Measurements from ENCODE around the gene TTC23.

Gene TTC23

DNA sequence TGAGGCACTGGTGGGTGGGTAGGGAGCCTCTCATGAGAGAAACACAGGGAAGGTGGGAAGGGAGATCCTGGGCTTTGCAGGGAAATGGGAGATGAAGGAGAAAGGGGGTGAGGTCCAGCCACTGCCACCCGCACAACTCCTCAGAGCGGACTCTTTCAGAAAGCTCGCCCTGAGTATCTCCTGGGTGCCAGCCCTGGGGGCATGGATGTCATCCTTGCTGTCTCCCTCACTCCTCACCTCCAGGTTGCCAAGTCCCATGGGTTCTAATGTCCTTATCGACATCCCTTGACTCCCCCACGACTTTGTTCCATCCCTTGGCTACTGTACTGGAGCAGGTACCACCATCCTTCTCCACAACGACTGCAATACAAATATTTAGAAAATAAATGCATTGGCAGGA lies 103.6 kb downstream of the TTC23 start:
- no peaks in the 10 kb centered on the region for H3K4me1 Mint-ChIP-seq (ENCODE audit: low read depth)
- H3K36me3 Mint-ChIP-seq = no peaks in the 10 kb centered on the region
- H3K27ac Mint-ChIP-seq = no peak overlapping the region
- no peaks in the 10 kb centered on the region for H3K27me3 Mint-ChIP-seq
- H3K9me3 Mint-ChIP-seq (ENCODE audit: low read depth) = no peaks in the 10 kb centered on the region
- H3K4me3 Mint-ChIP-seq = no peak overlapping the region

DNA sequence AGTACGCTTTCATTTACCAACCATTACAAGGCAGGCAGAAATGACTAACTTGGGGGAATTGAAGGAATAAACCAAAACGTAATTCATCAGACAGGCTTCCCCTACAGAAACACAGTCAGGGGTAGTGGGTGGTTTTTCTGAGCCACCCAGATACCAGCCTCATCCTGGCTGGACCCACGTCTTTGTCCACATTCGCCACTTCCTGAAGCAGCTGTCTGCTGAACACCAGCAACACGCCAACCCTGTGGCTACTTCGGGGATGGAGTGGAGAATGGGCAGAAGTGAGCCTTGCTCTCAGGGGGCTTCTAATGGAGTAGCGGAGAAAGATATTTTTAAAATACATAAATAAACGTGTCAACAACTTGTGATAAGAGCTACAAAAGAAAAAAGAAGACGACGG lies 104.4 kb downstream of the TTC23 start:
- no peaks in the 10 kb centered on the region for H3K4me1 Mint-ChIP-seq (ENCODE audit: low read depth)
- H3K36me3 Mint-ChIP-seq = no peaks in the 10 kb centered on the region
- no peak overlapping the region for H3K4me3 Mint-ChIP-seq
- H3K9me3 Mint-ChIP-seq (ENCODE audit: low read depth) = no peaks in the 10 kb centered on the region
- H3K27me3 Mint-ChIP-seq = no peaks in the 10 kb centered on the region
- no peak overlapping the region for H3K27ac Mint-ChIP-seq

DNA sequence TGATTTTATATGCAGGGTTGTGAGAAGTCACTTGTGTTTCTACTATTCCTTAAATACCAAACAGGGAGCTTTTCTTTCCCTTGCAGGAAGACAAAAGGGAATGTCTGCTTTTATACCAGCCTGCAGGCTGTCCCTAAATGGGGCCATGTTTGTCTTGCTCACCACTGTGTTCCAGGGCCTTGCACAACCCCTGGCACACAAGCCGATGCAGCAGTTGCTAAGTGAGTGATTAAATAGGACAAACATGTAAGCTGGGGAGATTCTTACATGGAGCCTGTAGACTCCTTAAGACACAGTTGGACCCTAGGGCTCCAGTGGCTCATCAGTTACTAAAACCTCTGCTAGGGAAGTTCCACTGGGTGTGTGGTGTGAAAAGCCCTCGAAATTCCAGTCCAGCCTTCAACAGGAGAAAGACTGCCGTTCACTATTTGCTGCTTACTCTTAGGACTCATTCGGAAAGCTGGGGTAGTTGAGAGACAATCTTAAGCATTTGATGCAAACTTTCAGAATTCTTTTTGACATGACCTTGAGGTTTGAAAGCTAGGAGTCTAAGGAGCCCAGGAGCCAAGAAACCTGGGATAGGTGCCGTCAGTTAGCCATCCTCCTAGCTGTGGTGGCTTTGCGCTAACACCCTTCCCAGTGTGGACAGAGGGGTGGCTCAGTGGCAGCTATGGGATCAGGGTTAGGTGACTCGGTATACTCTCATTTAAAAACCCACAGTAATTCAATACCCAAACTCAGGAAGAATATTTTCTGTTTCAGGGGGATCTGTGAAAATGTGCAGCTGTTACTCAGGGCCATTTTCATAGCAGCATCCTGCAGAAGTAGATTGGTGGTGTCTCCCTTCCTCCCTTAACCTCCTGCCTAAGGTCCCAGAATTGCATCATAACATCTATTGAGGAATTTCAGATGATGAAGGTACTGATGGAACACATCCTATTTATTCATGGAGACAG lies 105.4 kb downstream of the TTC23 start:
- Mint-ChIP-seq H3K9me3 (ENCODE audit: low read depth) (no peaks in the 10 kb centered on the region), H3K36me3 (no peaks in the 10 kb centered on the region), H3K27ac (no peak overlapping the region), H3K4me1 (ENCODE audit: low read depth) (no peaks in the 10 kb centered on the region), H3K27me3 (no peaks in the 10 kb centered on the region), H3K4me3 (no peak overlapping the region)

DNA sequence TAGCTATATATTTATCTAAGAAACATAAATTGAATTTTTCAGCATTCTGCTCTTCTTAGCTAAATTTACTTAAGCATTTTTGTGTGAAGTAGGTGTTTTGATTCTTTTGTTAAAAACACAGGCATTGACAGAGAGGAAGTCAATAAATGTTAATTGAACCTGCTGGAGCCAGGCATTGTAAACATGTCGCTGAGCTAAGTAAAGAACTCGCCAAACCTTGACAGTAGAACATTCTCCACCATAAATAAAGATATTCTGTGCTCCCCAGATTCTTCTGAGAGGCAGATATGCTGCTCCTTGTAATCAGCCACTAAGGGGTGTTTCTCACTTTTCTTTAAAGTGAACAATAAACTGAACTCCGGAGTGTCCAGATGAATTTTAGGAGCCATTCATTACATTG lies 106.1 kb downstream of the TTC23 start:
- Mint-ChIP-seq H3K27ac (no peak overlapping the region), H3K27me3 (no peaks in the 10 kb centered on the region), H3K36me3 (no peaks in the 10 kb centered on the region), H3K9me3 (ENCODE audit: low read depth) (no peaks in the 10 kb centered on the region), H3K4me1 (ENCODE audit: low read depth) (no peaks in the 10 kb centered on the region), H3K4me3 (no peak overlapping the region)

DNA sequence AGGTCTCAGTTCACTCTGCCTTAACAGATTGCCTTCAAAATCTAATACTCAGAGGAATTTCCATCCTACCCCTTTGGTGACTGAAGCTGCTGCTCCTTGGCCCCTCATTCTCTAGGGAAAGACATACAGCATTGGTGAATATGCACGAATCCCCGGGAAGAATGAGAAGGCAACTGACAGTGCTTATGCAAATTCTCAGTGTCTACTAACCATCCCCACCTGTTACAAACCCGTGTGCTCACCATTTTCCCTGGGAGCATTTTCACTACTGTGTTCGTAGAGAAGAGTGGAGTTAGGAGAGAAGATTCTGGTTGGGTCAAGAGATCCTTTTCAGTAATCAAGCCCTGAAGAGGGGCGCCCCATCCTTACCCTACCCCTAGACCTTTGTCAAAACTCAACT lies 106.8 kb downstream of the TTC23 start:
- Mint-ChIP-seq H3K4me1 (ENCODE audit: low read depth) (no peaks in the 10 kb centered on the region), H3K27ac (no peak overlapping the region), H3K4me3 (no peak overlapping the region), H3K36me3 (no peaks in the 10 kb centered on the region), H3K9me3 (ENCODE audit: low read depth) (no peaks in the 10 kb centered on the region), H3K27me3 (no peaks in the 10 kb centered on the region)

DNA sequence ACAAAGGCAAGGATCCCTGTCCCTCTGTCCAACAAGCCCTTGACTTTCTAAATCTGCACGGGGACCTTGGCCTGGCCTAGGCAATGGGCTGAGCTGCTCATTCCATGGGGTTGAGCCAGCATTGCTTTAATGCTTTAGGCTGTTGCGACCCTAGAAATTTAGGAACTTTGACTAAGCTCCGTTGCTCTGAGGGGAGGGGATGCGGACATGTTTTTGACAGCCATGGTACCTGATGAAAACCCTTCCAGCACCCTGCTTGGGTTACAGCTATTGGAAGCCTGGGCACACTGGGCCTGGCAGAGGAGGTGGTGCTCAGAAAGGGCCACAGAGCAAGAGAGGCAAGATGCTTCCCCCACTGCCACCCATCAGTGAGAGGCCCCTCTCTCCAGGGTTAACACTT lies 107.4 kb downstream of the TTC23 start:
- Mint-ChIP-seq H3K36me3 (no peaks in the 10 kb centered on the region), H3K4me3 (no peak overlapping the region)

DNA sequence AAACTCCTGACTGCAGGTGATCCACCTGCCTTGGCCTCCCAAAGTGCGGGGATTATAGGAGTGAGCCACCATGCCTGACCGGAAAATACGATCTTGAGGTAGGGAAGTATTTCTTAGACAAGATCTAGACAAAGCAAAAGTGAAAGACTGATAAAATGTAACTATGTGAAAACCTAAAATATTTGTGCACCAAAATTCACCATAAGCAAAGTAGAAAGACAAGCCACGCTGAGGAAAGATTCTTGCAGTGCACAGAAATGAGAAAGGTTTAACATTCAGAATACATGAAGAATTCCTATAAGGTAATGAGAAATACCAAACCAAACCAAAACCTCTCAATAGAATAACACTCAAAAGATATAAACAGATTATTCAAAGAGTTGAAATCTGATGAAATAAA lies 108.8 kb downstream of the TTC23 start:
- Mint-ChIP-seq H3K27me3 (no peaks in the 10 kb centered on the region), H3K4me1 (ENCODE audit: low read depth) (no peaks in the 10 kb centered on the region), H3K36me3 (no peaks in the 10 kb centered on the region), H3K4me3 (no peak overlapping the region), H3K27ac (no peak overlapping the region), H3K9me3 (ENCODE audit: low read depth) (no peaks in the 10 kb centered on the region)

More for the DNA sequence above, 107.4 kb downstream of the TTC23 start:
- Mint-ChIP-seq H3K9me3 (ENCODE audit: low read depth) (no peaks in the 10 kb centered on the region), H3K4me1 (ENCODE audit: low read depth) (no peaks in the 10 kb centered on the region), H3K27ac (no peak overlapping the region), H3K27me3 (no peaks in the 10 kb centered on the region)

DNA sequence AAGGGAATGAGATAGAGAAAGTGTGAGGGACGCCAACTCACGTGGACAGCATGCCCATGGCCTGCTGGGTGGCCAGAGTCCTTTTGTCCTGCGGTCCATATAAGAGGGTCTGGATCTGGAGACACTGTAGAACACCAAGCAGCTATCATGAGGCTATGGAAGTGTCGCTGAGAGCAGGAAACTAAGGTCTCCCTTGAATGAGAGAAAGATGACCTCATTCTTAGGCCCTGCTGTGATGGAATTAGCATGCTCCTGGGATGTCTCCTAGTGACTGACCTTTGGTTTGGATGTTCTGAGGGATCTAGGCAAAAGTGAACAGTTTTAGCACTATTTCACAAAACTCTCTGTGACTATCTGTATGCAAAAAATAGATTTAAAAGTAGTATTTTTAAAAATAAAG lies 110.1 kb downstream of the TTC23 start:
- no peaks in the 10 kb centered on the region for H3K9me3 Mint-ChIP-seq (ENCODE audit: low read depth)
- H3K36me3 Mint-ChIP-seq = no peaks in the 10 kb centered on the region
- no peaks in the 10 kb centered on the region for H3K4me1 Mint-ChIP-seq (ENCODE audit: low read depth)
- H3K27ac Mint-ChIP-seq = no peak overlapping the region
- no peaks in the 10 kb centered on the region for H3K27me3 Mint-ChIP-seq
- H3K4me3 Mint-ChIP-seq = no peak overlapping the region

DNA sequence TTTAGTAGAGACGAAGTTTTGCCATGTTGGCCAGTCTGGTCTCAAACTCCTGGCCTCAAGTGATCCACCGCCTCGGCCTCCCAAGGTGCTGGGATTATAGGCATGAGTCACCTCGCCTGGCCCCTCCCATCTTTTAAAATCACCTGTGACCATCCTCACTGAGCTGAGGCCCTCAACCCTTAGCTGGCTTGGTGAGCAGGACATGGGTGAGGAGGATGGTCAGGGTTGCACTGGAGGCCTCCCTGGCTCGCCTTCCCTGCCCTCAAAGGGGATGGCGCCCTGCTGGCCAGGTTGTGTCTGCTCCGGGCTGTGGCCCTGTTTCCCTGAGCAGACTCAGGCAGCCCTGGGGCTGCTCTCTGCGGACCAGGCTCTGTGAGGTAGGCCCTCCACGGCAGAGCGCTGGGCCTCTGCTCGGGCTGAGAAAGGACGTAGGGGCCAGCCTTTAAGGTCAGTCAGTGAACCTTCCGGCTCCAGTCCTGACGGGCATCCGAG lies 110.8 kb downstream of the TTC23 start:
- H3K4me3 Mint-ChIP-seq = no peak overlapping the region
- H3K27ac Mint-ChIP-seq = no peak overlapping the region
- no peaks in the 10 kb centered on the region for H3K9me3 Mint-ChIP-seq (ENCODE audit: low read depth)
- H3K27me3 Mint-ChIP-seq = no peaks in the 10 kb centered on the region
- no peaks in the 10 kb centered on the region for H3K4me1 Mint-ChIP-seq (ENCODE audit: low read depth)
- H3K36me3 Mint-ChIP-seq = no peaks in the 10 kb centered on the region

DNA sequence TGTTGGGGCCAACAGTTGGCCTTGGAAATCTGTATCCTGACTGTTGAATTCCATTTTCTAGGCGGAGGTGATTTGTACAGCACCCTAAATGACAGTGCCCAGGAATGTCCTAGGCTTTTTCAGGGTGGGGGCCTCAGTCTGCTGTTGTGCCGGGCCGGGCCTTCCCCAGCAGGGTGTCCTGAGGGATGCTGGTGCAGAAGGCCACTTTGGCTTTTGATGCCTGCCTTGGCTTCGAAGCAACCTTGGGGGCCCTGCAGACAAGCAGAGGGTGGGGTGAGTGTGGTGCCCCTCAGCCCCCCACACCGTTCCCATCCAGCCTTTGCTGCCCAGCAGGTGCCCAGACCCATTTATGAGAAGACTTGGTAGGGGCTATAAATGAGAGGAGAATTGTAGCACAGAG lies 111.5 kb downstream of the TTC23 start:
- Mint-ChIP-seq H3K27ac (no peak overlapping the region), H3K9me3 (ENCODE audit: low read depth) (no peaks in the 10 kb centered on the region), H3K36me3 (no peaks in the 10 kb centered on the region), H3K4me1 (ENCODE audit: low read depth) (no peaks in the 10 kb centered on the region), H3K4me3 (no peak overlapping the region), H3K27me3 (no peaks in the 10 kb centered on the region)

DNA sequence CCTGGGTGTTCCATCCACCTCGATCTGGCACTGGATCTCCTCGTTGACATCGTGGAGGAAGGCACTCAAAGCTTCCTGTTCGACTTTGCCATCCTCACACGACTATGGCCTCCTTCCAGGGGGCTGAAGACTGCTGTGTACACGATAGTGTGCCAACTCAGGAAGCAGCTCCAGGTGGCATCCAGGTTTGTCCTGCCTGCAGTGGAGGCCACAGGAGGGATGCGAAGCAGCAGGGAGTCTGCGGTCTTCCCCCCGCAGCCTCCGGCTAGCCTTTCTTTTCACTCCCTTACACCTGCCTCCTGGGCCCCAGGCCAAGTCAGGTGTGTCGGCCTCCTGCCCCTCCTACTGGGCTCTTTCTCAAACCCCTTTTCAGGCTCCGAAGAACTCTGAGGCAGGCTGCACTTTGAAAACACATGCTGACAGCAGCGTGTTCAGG lies 112.3 kb downstream of the TTC23 start:
- Mint-ChIP-seq H3K36me3 (no peaks in the 10 kb centered on the region), H3K27me3 (no peaks in the 10 kb centered on the region), H3K4me3 (no peak overlapping the region), H3K9me3 (ENCODE audit: low read depth) (no peaks in the 10 kb centered on the region), H3K27ac (no peak overlapping the region), H3K4me1 (ENCODE audit: low read depth) (no peaks in the 10 kb centered on the region)

DNA sequence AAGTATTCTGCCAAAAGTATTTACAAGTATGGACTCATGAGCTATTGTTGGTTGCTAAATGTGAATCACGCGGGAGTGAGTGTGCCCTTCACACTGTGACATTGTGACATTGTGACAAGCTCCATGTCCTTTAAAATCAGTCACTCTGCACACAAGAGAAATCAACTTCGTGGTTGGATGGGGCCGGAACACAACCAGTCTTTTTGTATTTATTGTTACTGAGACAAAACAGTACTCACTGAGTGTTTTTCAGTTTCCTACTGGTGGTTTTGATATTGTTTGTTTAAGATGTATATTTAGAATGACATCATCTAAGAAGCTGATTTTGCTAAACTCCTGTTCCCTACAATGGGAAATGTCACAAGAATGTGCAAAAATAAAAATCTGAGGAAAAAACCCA lies 114.2 kb downstream of the TTC23 start:
- H3K36me3 Mint-ChIP-seq = no peaks in the 10 kb centered on the region
- no peaks in the 10 kb centered on the region for H3K27me3 Mint-ChIP-seq
- H3K9me3 Mint-ChIP-seq (ENCODE audit: low read depth) = no peaks in the 10 kb centered on the region
- no peak overlapping the region for H3K27ac Mint-ChIP-seq
- no peak overlapping the region for H3K4me3 Mint-ChIP-seq
- no peaks in the 10 kb centered on the region for H3K4me1 Mint-ChIP-seq (ENCODE audit: low read depth)

DNA sequence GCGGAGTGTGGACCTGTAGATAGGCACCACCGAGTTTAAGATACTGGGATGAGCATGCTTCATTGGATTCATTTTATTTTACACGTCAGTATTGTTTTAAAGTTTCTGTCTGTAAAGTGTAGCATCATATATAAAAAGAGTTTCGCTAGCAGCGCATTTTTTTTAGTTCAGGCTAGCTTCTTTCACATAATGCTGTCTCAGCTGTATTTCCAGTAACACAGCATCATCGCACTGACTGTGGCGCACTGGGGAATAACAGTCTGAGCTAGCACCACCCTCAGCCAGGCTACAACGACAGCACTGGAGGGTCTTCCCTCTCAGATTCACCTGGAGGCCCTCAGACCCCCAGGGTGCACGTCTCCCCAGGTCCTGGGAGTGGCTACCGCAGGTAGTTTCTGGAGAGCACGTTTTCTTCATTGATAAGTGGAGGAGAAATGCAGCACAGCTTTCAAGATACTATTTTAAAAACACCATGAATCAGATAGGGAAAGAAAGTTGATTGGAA lies 115.0 kb downstream of the TTC23 start:
- H3K9me3 Mint-ChIP-seq (ENCODE audit: low read depth) = no peaks in the 10 kb centered on the region
- no peaks in the 10 kb centered on the region for H3K36me3 Mint-ChIP-seq
- H3K27ac Mint-ChIP-seq = no peak overlapping the region
- no peaks in the 10 kb centered on the region for H3K27me3 Mint-ChIP-seq
- no peak overlapping the region for H3K4me3 Mint-ChIP-seq
- no peaks in the 10 kb centered on the region for H3K4me1 Mint-ChIP-seq (ENCODE audit: low read depth)

DNA sequence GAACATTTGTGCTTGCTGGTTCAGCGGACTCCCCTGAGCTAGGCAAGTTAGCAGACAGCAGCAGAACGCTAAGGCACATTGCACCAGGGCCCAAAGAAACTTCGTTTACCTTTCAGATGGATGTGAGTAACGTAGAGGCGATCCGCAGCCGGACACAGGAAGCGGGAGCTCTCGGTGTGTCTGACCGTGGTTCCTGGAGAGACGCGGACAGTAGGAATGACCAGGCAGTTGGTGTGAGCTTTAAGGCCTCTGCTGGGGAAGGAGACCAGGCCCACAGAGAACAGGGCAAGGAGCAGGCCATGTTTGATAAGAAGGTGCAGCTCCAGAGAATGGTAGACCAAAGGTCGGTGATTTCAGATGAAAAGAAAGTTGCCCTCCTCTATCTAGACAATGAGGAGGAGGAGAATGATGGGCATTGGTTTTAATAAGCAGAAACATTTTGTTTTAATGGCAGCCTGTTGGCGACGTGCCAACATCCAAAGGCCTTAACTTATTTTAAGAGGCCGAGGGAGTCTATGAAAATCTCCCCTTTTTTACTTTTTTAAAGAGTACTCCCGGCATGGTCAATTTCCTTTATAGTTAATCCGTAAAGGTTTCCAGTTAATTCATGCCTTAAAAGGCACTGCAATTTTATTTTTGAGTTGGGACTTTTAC lies 116.6 kb downstream of the TTC23 start:
- H3K4me3 Mint-ChIP-seq = no peak overlapping the region
- H3K36me3 Mint-ChIP-seq = no peaks in the 10 kb centered on the region
- no peak overlapping the region for H3K27ac Mint-ChIP-seq
- H3K4me1 Mint-ChIP-seq (ENCODE audit: low read depth) = no peaks in the 10 kb centered on the region
- H3K9me3 Mint-ChIP-seq (ENCODE audit: low read depth) = no peaks in the 10 kb centered on the region
- no peaks in the 10 kb centered on the region for H3K27me3 Mint-ChIP-seq

DNA sequence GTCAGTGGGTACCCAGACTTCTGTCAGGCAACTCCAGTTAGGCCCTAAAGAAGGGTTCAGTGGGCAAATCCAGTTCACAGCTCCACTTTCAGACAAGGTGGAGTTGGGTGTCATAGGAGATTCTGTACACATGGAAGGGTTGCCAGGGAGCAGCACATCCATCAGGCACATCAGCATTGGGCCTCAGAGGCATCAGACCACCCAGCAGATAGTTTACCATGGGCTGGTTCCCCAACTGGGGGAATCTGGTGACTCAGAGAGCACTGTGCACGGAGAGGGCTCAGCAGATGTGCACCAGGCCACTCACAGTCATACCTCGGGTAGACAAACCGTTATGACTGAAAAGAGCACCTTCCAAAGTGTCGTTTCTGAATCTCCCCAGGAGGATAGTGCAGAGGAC lies 117.3 kb downstream of the TTC23 start:
- Mint-ChIP-seq H3K4me3 (no peak overlapping the region), H3K27ac (no peak overlapping the region), H3K9me3 (ENCODE audit: low read depth) (no peaks in the 10 kb centered on the region), H3K27me3 (no peaks in the 10 kb centered on the region), H3K4me1 (ENCODE audit: low read depth) (no peaks in the 10 kb centered on the region), H3K36me3 (no peaks in the 10 kb centered on the region)

All from activated naive CD8-positive, alpha-beta T cell (primary cell).